T-cell (primary cell): Measurements from ENCODE around the gene LCE3D. TPM values are rescaled to one million over a fixed set of nuclear protein-coding genes. Genes with fewer than 3 reads are reported as not detected.
A peak's percentile ranks its signal among the peaks of the same experiment; 100 is the strongest.

ENCODE experiments used
- ATAC-seq, 4 experiments: fragments of 200-7000 bp in 3 of 4; fragments of 150-1000 bp in 1 of 4; cut with Tn5 transposase; replicated peaks in 1 of 4; 1 replicate in 3 of 4; 2 replicates in 1 of 4; pipeline ENCODE4 v1.10.0; 2021; ENCODE audit warnings: moderate library complexity in 3 of 4, mild to moderate bottlenecking in 2 of 4, moderate number of reproducible peaks in 1 of 4
- CTCF ChIA-PET, 2 donors: fragments of 300-600 bp; sonication (Branson Sonifier 250); formaldehyde crosslinking; loops; one replicate each; lab custom pipeline; 2022; ENCODE audit warnings: antibody characterized with exemption in 2 of 2; lab: Charles Lee
- POLR2A ChIA-PET, 2 donors: fragments of 300-600 bp; sonication (Branson Sonifier 250); formaldehyde crosslinking; loops; one replicate each; lab custom pipeline; 2022; ENCODE audit warnings: antibody characterized with exemption in 2 of 2; lab: Charles Lee
- DNase-seq, 35 experiments: peaks; one replicate each; pipeline versions ENCODE4 v3.0.0 to v3.0.0-alpha.2; 2013 to 2023
- H3K27ac ChIP-seq: one replicate; pipeline ENCODE4 v1.5.1; 2013; ENCODE audit warnings: low read length
- H3K27me3 ChIP-seq, 2 experiments: replicated peaks in 1 of 2; 1 replicate in 1 of 2; 2 replicates in 1 of 2; pipeline versions ENCODE4 v1.6.1 to v1.7.0; 2013; ENCODE audit warnings: low read length in 1 of 2, mixed read lengths in 1 of 2; ENCODE audit not compliant: control insufficient read depth in 2 of 2, insufficient read depth in 2 of 2; ENCODE audit errors: extremely low read depth in 1 of 2
- H3K36me3 ChIP-seq, 2 donors: 1 replicate in 1 of 2; 2 replicates in 1 of 2; pipeline versions ENCODE4 v1.6.1 to v1.7.0; 2013; ENCODE audit warnings: low read length in 1 of 2; ENCODE audit not compliant: control insufficient read depth in 2 of 2, insufficient read depth in 1 of 2; ENCODE audit errors: extremely low read depth in 1 of 2
- H3K4me1 ChIP-seq, 2 experiments: 1 replicate in 1 of 2; 2 replicates in 1 of 2; pipeline versions ENCODE4 v1.6.1 to v1.7.0; 2013; ENCODE audit warnings: low read length in 2 of 2, mixed read lengths in 1 of 2; ENCODE audit not compliant: insufficient read depth in 2 of 2, control insufficient read depth in 1 of 2; ENCODE audit errors: extremely low read depth in 1 of 2
- H3K4me3 ChIP-seq, 2 donors: 1 replicate in 1 of 2; 2 replicates in 1 of 2; pipeline versions ENCODE4 v1.5.1 to v1.7.0; 2013; ENCODE audit warnings: mild to moderate bottlenecking in 2 of 2, low read length in 1 of 2, moderate library complexity in 1 of 2; ENCODE audit not compliant: control insufficient read depth in 1 of 2; ENCODE audit errors: extremely low read depth in 1 of 2
- H3K9me3 ChIP-seq: 2 replicates; pipeline ENCODE4 v1.7.0; 2013
- H3K27ac Mint-ChIP-seq, 2 donors: one replicate each; pipeline ENCODE4 v1.8.0; 2020 to 2021; ENCODE audit warnings: mild to moderate bottlenecking in 2 of 2, mixed read lengths in 2 of 2
- H3K27me3 Mint-ChIP-seq, 2 donors: one replicate each; pipeline ENCODE4 v1.8.0; 2021 to 2022; ENCODE audit warnings: mixed read lengths in 2 of 2
- H3K36me3 Mint-ChIP-seq: one replicate; pipeline ENCODE4 v1.8.0; 2021; ENCODE audit warnings: mixed read lengths
- H3K4me1 Mint-ChIP-seq, 3 donors: one replicate each; pipeline ENCODE4 v1.8.0; 2020 to 2022; ENCODE audit warnings: mixed read lengths in 3 of 3, mild to moderate bottlenecking in 1 of 3
- H3K4me3 Mint-ChIP-seq, 3 donors: one replicate each; pipeline ENCODE4 v1.8.0; 2020 to 2022; ENCODE audit warnings: mild to moderate bottlenecking in 3 of 3, mixed read lengths in 3 of 3, moderate library complexity in 3 of 3
- H3K9me3 Mint-ChIP-seq, 3 donors: one replicate each; pipeline ENCODE4 v1.8.0; 2020 to 2022; ENCODE audit warnings: mixed read lengths in 3 of 3
- WGBS: methylation state at CpG from one replicate; pipeline ENCODE4 v1.1.5; 2013; ENCODE audit warnings: missing lambda C conversion rate; ENCODE audit not compliant: insufficient coverage; 5-methylcytosine and 5-hydroxymethylcytosine counted together
- total RNA-seq, 35 experiments: library from RNA in 6 of 35; stranded (reverse) in 6 of 35; fragments of 120-200 nt in 1 of 35; gene quantifications; one replicate each; pipeline versions ENCODE4 v1.2.1 to v1.2.4 and lab custom pipeline; 2013 to 2026

Gene LCE3D
- total RNA-seq, 5 donors from 2014 or later (not counting 1 experiment from before 2014, with no cell fraction given), result not detected

DNA sequence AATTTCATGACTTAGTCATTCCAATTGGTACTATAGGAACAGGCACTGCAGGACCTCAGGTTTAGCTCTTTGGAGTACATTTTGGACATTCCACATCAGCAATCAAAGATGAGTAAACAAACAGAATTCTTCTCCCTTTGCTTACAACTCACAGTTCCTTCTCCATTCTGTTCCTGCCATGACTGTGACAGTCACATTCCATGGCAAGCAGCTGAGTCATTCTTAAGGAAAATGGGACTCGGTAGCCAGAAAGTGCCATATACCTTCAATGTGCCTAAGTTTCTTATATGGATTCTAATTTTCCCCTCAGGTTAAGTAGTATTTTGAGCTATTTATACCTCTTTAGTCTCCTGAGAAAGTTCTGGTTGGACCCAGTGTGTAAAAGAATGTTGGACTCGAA is 40.4 kb downstream of the LCE3D start:
- Histone ChIP-seq H3K27ac (no peak overlapping the region), H3K4me3 (no peak overlapping the region), H3K36me3 (no peaks in the 10 kb centered on the region), H3K9me3 (no peaks in the 10 kb centered on the region), H3K27me3 (peaks cover 0 to 15% of the 10 kb centered on the region in 2 experiments), H3K4me1 (no peaks in the 10 kb centered on the region)
- ATAC-seq, result no peak
- DNase-seq, result no peak
- Mint-ChIP-seq H3K27ac (no peak overlapping the region), H3K9me3 (no peaks in the 10 kb centered on the region), H3K4me3 (no peak overlapping the region), H3K36me3 (no peaks in the 10 kb centered on the region), H3K27me3 (peaks cover 29 to 47% of the 10 kb centered on the region in 2 donors), H3K4me1 (no peaks in the 10 kb centered on the region)
- CTCF ChIA-PET, result no interaction called here
- WGBS, result no CpG with 5 or more reads among the region's 2 CpGs
- POLR2A ChIA-PET, result no interaction called here

DNA sequence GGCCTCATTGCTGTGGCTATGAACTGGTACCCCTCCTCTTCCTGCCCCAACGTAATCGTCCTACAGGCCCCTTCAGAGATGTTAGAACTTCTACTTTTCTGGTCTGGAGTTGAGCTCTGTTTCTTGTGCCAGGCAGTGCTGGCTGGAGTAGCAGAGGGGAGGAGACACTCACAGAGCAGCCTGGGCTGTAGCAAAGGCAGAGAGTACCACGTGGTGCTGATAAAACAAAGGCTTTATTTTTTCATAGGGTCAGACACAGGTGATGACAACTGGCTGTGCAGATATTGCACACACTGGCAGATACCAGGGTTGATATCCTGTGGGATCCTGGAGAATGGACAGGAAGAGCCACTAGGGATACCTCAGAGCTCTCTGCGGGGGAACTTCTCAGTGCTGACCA is 42.8 kb downstream of the LCE3D start:
- H3K9me3 Mint-ChIP-seq, result no peaks in the 10 kb centered on the region
- ChIA-PET CTCF (no interaction called here), POLR2A (no interaction called here)
- H3K9me3 ChIP-seq, result no peaks in the 10 kb centered on the region
- no peak overlapping the region for H3K27ac ChIP-seq
- no peaks in the 10 kb centered on the region for H3K4me1 Mint-ChIP-seq
- H3K4me1 ChIP-seq, result no peaks in the 10 kb centered on the region
- peaks cover 33 to 39% of the 10 kb centered on the region in 2 donors for H3K27me3 Mint-ChIP-seq
- no peak overlapping the region for H3K27ac Mint-ChIP-seq
- DNase-seq (no peak), ATAC-seq (no peak)
- H3K36me3 Mint-ChIP-seq, result no peaks in the 10 kb centered on the region
- no peak overlapping the region for H3K4me3 ChIP-seq
- WGBS, result 60% methylated on average over 2 of the region's 4 CpGs
- no peaks in the 10 kb centered on the region for H3K36me3 ChIP-seq
- no peak overlapping the region for H3K4me3 Mint-ChIP-seq
- H3K27me3 ChIP-seq, result peaks cover 0 to 14% of the 10 kb centered on the region in 2 experiments

DNA sequence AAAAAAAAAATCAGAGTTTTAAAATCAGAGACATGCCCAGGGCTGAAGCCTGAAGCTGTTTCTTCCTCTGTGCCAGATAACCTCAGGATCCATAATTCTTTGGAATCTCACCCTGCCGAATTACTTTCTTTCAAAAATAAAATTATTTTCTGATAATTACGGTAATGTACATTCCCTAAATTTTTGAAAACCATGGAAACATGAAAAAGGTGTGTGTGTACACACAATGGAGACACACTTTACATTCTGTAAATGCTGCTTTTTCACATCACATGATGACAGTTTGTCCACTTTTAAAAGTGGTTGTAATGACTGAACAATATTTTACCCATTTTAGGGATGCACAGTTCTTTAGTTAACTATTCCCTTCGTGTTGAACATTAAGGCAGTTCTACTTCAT is 44.5 kb downstream of the LCE3D start:
- WGBS, result no CpG with 5 or more reads among the region's 3 CpGs
- Mint-ChIP-seq H3K27me3 (peaks cover 33 to 36% of the 10 kb centered on the region in 2 donors), H3K9me3 (peaks cover 0 to 4% (median 3%) of the 10 kb centered on the region in 3 donors), H3K27ac (no peak overlapping the region), H3K4me1 (no peaks in the 10 kb centered on the region), H3K36me3 (no peaks in the 10 kb centered on the region), H3K4me3 (no peak overlapping the region)
- Histone ChIP-seq H3K4me1 (no peaks in the 10 kb centered on the region), H3K27me3 (peaks cover 0 to 17% of the 10 kb centered on the region in 2 experiments), H3K4me3 (no peak overlapping the region), H3K9me3 (no peaks in the 10 kb centered on the region), H3K36me3 (no peaks in the 10 kb centered on the region), H3K27ac (no peak overlapping the region)
- no peak for ATAC-seq
- CTCF ChIA-PET, result no interaction called here
- no peak for DNase-seq
- POLR2A ChIA-PET, result no interaction called here

DNA sequence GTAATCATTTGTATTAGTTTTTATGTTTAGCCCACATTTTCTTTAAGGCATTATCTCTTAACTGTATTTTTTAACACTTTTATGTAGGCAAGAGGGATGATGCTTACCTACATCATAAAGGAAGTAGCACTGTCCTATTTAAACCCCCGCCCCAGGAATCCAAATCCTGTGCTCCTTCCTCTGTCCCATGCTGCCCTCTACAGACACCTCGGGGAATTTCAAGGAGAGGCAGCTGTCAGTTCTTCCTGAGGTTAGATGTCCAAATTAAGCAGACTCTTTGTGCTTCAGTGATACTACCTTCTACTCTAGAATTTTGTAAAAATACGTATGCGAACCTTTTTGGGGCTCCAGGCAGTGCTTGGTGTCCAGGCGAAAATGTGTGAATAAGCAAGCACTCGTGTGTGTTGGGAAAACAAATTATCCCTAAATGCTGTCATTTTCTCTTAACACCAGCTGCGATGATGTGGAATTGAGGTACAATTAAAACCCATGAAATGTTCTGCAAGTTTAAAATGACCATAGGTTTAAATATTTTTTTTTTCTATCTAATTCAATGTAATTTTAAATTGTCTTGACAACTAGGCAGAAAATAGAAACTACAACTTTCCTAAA is 46.9 kb downstream of the LCE3D start:
- H3K4me3 Mint-ChIP-seq, result no peak overlapping the region
- H3K27me3 Mint-ChIP-seq, result peaks cover 36 to 41% of the 10 kb centered on the region in 2 donors
- DNase-seq, result peak in 4 of 35 experiments; percentile 2 to 11 (median 8)
- H3K4me1 Mint-ChIP-seq, result no peaks in the 10 kb centered on the region
- 0% methylated on average over 2 of the region's 7 CpGs for WGBS
- H3K9me3 Mint-ChIP-seq, result peaks cover 3 to 7% (median 4%) of the 10 kb centered on the region in 3 donors
- Histone ChIP-seq H3K4me3 (no peak overlapping the region), H3K4me1 (no peaks in the 10 kb centered on the region), H3K27ac (no peak overlapping the region), H3K36me3 (no peaks in the 10 kb centered on the region), H3K9me3 (no peaks in the 10 kb centered on the region), H3K27me3 (peaks cover 0 to 17% of the 10 kb centered on the region in 2 experiments)
- CTCF ChIA-PET, result no interaction called here
- POLR2A ChIA-PET, result interaction anchor here in 1 of 2 donors (0.6 kb wide), 1 partner anchor 246 kb away, joined by 3 read pairs; no protein-coding TSS in a partner anchor
- H3K36me3 Mint-ChIP-seq, result no peaks in the 10 kb centered on the region
- H3K27ac Mint-ChIP-seq, result no peak overlapping the region
- ATAC-seq, result no peak

Other genes with a start within 250 kb of the LCE3D start
- not detected for gene FLG2, start 220.5 kb downstream of the LCE3D start, total RNA-seq
- not detected for gene CRNN, start 166.3 kb downstream of the LCE3D start, total RNA-seq
- gene LCE5A, start 69.7 kb downstream of the LCE3D start, total RNA-seq, result not detected
- not detected for gene CRCT1, start 66.0 kb downstream of the LCE3D start, total RNA-seq
- gene LCE3E, start 13.7 kb downstream of the LCE3D start, total RNA-seq, result not detected
- not detected for gene LCE3C, start 19.7 kb upstream of the LCE3D start, total RNA-seq
- not detected for gene LCE3B, start 33.3 kb upstream of the LCE3D start, total RNA-seq
- gene LCE3A, start 42.6 kb upstream of the LCE3D start, total RNA-seq, result not detected
- not detected for gene LCE2D, start 82.9 kb upstream of the LCE3D start, total RNA-seq
- not detected for gene LCE2C, start 94.8 kb upstream of the LCE3D start, total RNA-seq
- gene LCE2B, start 105.6 kb upstream of the LCE3D start, total RNA-seq, result not detected
- gene LCE2A, start 117.8 kb upstream of the LCE3D start, total RNA-seq, result not detected
- not detected for gene LCE4A, start 127.6 kb upstream of the LCE3D start, total RNA-seq
- not detected for gene KPRP, start 177.5 kb upstream of the LCE3D start, total RNA-seq
- not detected for gene LCE1F, start 194.6 kb upstream of the LCE3D start, total RNA-seq
- not detected for gene LCE1E, start 205.7 kb upstream of the LCE3D start, total RNA-seq
- not detected for gene LCE1D, start 216.2 kb upstream of the LCE3D start, total RNA-seq
- gene LCE1C, start 226.1 kb upstream of the LCE3D start, total RNA-seq, result not detected
- gene LCE1B, start 231.5 kb upstream of the LCE3D start, total RNA-seq, result not detected
- gene LCE1A, start 247.0 kb upstream of the LCE3D start, total RNA-seq, result not detected